ENCODE results near the gene GPR108.

The GPR108 gene

GRCh38 chr19:6737284-6737872, at the start of gene GPR108:
GPR108 (minus strand) TSS chr19:6737580; CDS start chr19:6737576, 4 bp downstream.
- no peaks in the 10 kb centered on the region for H3K36me3 ChIP-seq (ENCODE audit: insufficient read depth, low read length)
- TF ChIP-seq EZH2phosphoT487 (IDR thresholded peaks at IDR 0.05; ENCODE audit: borderline replicate concordance), result no peak
- no peak for TF ChIP-seq CTCF (conservative IDR thresholded peaks at IDR 0.05; ENCODE audit: low read length)
- peak within 1 kb of the TSS; percentile 81 for H2AFZ ChIP-seq (ENCODE audit: low read length)
- H3K79me2 ChIP-seq (ENCODE audit: insufficient read depth, low read length), result peaks cover 11% of the 10 kb centered on the region; the same call in 1 of the 2 replicates
- H4K20me1 ChIP-seq (ENCODE audit: insufficient read depth, low read length, poor library complexity, severe bottlenecking), result peaks cover 7% of the 10 kb centered on the region
- no peaks in the 10 kb centered on the region for H3K27me3 ChIP-seq (ENCODE audit: insufficient read depth, low read length, poor library complexity, severe bottlenecking)
- H3K9ac ChIP-seq (ENCODE audit: low read depth, low read length, poor library complexity, severe bottlenecking), result peak within 1 kb of the TSS; percentile 88
- peak within 1 kb of the TSS; percentile 85 for H3K4me2 ChIP-seq (ENCODE audit: low read depth, low read length, poor library complexity, severe bottlenecking)
- no peaks in the 10 kb centered on the region for H3K9me2 ChIP-seq (replicated peaks; ENCODE audit: low read depth, low read length)
- peaks cover 37% of the 10 kb centered on the region for H3K4me1 ChIP-seq (ENCODE audit: insufficient read depth, low read length, poor library complexity, severe bottlenecking)
- peak within 1 kb of the TSS; percentile 94 for H3K4me3 ChIP-seq (ENCODE audit: low read length, poor library complexity, severe bottlenecking)
- no peaks in the 10 kb centered on the region for H3F3A ChIP-seq (ENCODE audit: low read depth)
- H3K9me3 ChIP-seq (ENCODE audit: insufficient read depth, low read depth, low read length), result no peaks in the 10 kb centered on the region

GRCh38 chr19:6779206-6779605, 41.8 kb upstream of the GPR108 start:
- no peaks in the 10 kb centered on the region for H3F3A ChIP-seq (ENCODE audit: low read depth)
- H3K4me1 ChIP-seq (ENCODE audit: insufficient read depth, low read length, poor library complexity, severe bottlenecking), result peaks cover 46% of the 10 kb centered on the region
- peaks cover 89% of the 10 kb centered on the region for H4K20me1 ChIP-seq (ENCODE audit: insufficient read depth, low read length, poor library complexity, severe bottlenecking)
- no peaks in the 10 kb centered on the region for H3K27me3 ChIP-seq (ENCODE audit: insufficient read depth, low read length, poor library complexity, severe bottlenecking)
- H3K79me2 ChIP-seq (ENCODE audit: insufficient read depth, low read length), result peaks cover 98% of the 10 kb centered on the region
- no peaks in the 10 kb centered on the region for H3K9me2 ChIP-seq (replicated peaks; ENCODE audit: low read depth, low read length)
- no peak overlapping the region for H3K9ac ChIP-seq (ENCODE audit: low read depth, low read length, poor library complexity, severe bottlenecking)
- no peak overlapping the region for H2AFZ ChIP-seq (ENCODE audit: low read length)
- H3K4me2 ChIP-seq (ENCODE audit: low read depth, low read length, poor library complexity, severe bottlenecking), result peak overlapping the region; percentile 97
- H3K36me3 ChIP-seq (ENCODE audit: insufficient read depth, low read length), result peaks cover 30% of the 10 kb centered on the region; the same call in 1 of the 2 replicates
- peak overlapping the region; percentile 57 for H3K4me3 ChIP-seq (ENCODE audit: low read length, poor library complexity, severe bottlenecking)
- TF ChIP-seq EZH2phosphoT487 (IDR thresholded peaks at IDR 0.05; ENCODE audit: borderline replicate concordance) (no peak), CTCF (conservative IDR thresholded peaks at IDR 0.05; ENCODE audit: low read length) (no peak)
- no peaks in the 10 kb centered on the region for H3K9me3 ChIP-seq (ENCODE audit: insufficient read depth, low read depth, low read length)

GRCh38 chr19:6778386-6778785, 41.0 kb upstream of the GPR108 start:
- no peaks in the 10 kb centered on the region for H3K9me2 ChIP-seq (replicated peaks; ENCODE audit: low read depth, low read length)
- peak overlapping the region; percentile 57 for H3K4me3 ChIP-seq (ENCODE audit: low read length, poor library complexity, severe bottlenecking)
- peak overlapping the region; percentile 97 for H3K4me2 ChIP-seq (ENCODE audit: low read depth, low read length, poor library complexity, severe bottlenecking)
- peak overlapping the region; percentile 34 for H3K9ac ChIP-seq (ENCODE audit: low read depth, low read length, poor library complexity, severe bottlenecking)
- H3K79me2 ChIP-seq (ENCODE audit: insufficient read depth, low read length), result peaks cover 97% of the 10 kb centered on the region
- no peaks in the 10 kb centered on the region for H3F3A ChIP-seq (ENCODE audit: low read depth)
- no peaks in the 10 kb centered on the region for H3K27me3 ChIP-seq (ENCODE audit: insufficient read depth, low read length, poor library complexity, severe bottlenecking)
- no peaks in the 10 kb centered on the region for H3K9me3 ChIP-seq (ENCODE audit: insufficient read depth, low read depth, low read length)
- H4K20me1 ChIP-seq (ENCODE audit: insufficient read depth, low read length, poor library complexity, severe bottlenecking), result peaks cover 87% of the 10 kb centered on the region
- no peak for TF ChIP-seq EZH2phosphoT487 (IDR thresholded peaks at IDR 0.05; ENCODE audit: borderline replicate concordance)
- TF ChIP-seq CTCF (conservative IDR thresholded peaks at IDR 0.05; ENCODE audit: low read length), result no peak
- no peak overlapping the region for H2AFZ ChIP-seq (ENCODE audit: low read length)
- H3K4me1 ChIP-seq (ENCODE audit: insufficient read depth, low read length, poor library complexity, severe bottlenecking), result peaks cover 46% of the 10 kb centered on the region
- peaks cover 27% of the 10 kb centered on the region; the same call in 1 of the 2 replicates for H3K36me3 ChIP-seq (ENCODE audit: insufficient read depth, low read length)
